Gastroesophageal sphincter (tissue), 4 donors: Measurements from ENCODE around the gene S1PR2. TPM values are rescaled to one million over a fixed set of nuclear protein-coding genes. Genes with fewer than 3 reads are reported as not detected.

ENCODE experiments used
- ATAC-seq: fragments of 150-250 bp; one replicate; pipeline ENCODE4 v1.9.1; 2016; ENCODE audit warnings: mild to moderate bottlenecking, moderate library complexity
- H3K27ac ChIP-seq, 4 donors: fragments of 200-600 bp; sonication (generic) in 3 of 4; 1 replicate in 3 of 4; 2 replicates in 1 of 4; pipeline ENCODE4 v1.5.1; 2016 to 2019
- H3K27me3 ChIP-seq: fragments of 200-600 bp; sonication (generic); one replicate; pipeline ENCODE4 v1.5.1; 2019
- H3K36me3 ChIP-seq, 2 donors: fragments of 200-600 bp; sonication (generic); one replicate each; pipeline ENCODE4 v1.5.1; 2019; ENCODE audit warnings: control low read depth in 1 of 2
- H3K4me1 ChIP-seq, 3 donors: fragments of 200-600 bp; sonication (generic); 1 replicate in 2 of 3; 2 replicates in 1 of 3; pipeline ENCODE4 v1.5.1; 2016 to 2019; ENCODE audit warnings: control low read depth in 2 of 3
- H3K4me3 ChIP-seq, 2 donors: fragments of 200-600 bp; sonication (generic); one replicate each; pipeline ENCODE4 v1.5.1; 2019; ENCODE audit warnings: mild to moderate bottlenecking in 1 of 2, moderate library complexity in 1 of 2
- H3K9me3 ChIP-seq, 3 donors: fragments of 200-600 bp; sonication (generic); one replicate each; pipeline ENCODE4 v1.5.1; 2017 to 2019; ENCODE audit warnings: control low read depth in 2 of 3
- CTCF ChIP-seq, 4 experiments: fragments of 200-600 bp in 2 of 4; fragments of 450-650 bp in 2 of 4; sonication (generic) in 1 of 4; IDR thresholded peaks; one replicate each; pipeline ENCODE4 v1.5.1; 2017 to 2019; ENCODE audit warnings: antibody characterized with exemption in 4 of 4, mild to moderate bottlenecking in 2 of 4, moderate library complexity in 2 of 4
- EP300 ChIP-seq: sonication (generic); formaldehyde crosslinking; IDR thresholded peaks from one replicate; pipeline ENCODE4 v1.6.1; 2017; ENCODE audit warnings: antibody characterized with exemption, mild to moderate bottlenecking
- POLR2A ChIP-seq, 2 donors: fragments of 450-650 bp; IDR thresholded peaks; one replicate each; pipeline ENCODE4 v1.6.1; 2017; ENCODE audit warnings: antibody characterized with exemption in 2 of 2, mild to moderate bottlenecking in 2 of 2, moderate library complexity in 1 of 2
- POLR2AphosphoS5 ChIP-seq: sonication (generic); formaldehyde crosslinking; IDR thresholded peaks from one replicate; pipeline ENCODE4 v1.6.1; 2017; ENCODE audit warnings: antibody characterized with exemption
- WGBS, 2 donors: methylation state at CpG; one replicate each; pipeline ENCODE4 v1.1.5; 2018; ENCODE audit warnings: low coverage in 1 of 2; 5-methylcytosine and 5-hydroxymethylcytosine counted together
- total RNA-seq, 4 donors: library from RNA; depleted of rRNA; stranded (reverse); fragments of >200 nt; gene quantifications; one replicate each; pipeline ENCODE4 v1.1.0, GENCODE V29; 2016

Gene S1PR2
- total RNA-seq, result 10 to 100 TPM in 3 of 4 donors, 1 to 10 TPM in 1; 7.5 to 24.5 (median 16.7) TPM

- Histone ChIP-seq H3K36me3 (no peaks in the 10 kb centered on the region), H3K27me3 (no peaks in the 10 kb centered on the region), H3K4me1 (peaks cover 0 to 60% (median 8%) of the 10 kb centered on the region in 3 donors), H3K9me3 (no peaks in the 10 kb centered on the region), H3K4me3 (peak within 1 kb of the TSS; percentile 82 to 97), H3K27ac (peak within 1 kb of the TSS; percentile 62 to 92 (median 86))
- WGBS, 2 donors, result 0% methylated on average over 1 of the region's 73 CpGs; no CpG with 5 or more reads in 1 of the 2 donors
- ATAC-seq, result peak; percentile 57
- TF ChIP-seq POLR2AphosphoS5 (peak; percentile 28), CTCF (IDR thresholded peaks at IDR 0.05) (no peak), POLR2A (IDR thresholded peaks at IDR 0.05) (peak; percentile 53 to 62)
Observed at GRCh38 chr19:10230861-10231611, at the start of gene S1PR2. S1PR2 (minus strand) TSS chr19:10231331; CDS start chr19:10224905, 6,426 bp downstream.

DNA sequence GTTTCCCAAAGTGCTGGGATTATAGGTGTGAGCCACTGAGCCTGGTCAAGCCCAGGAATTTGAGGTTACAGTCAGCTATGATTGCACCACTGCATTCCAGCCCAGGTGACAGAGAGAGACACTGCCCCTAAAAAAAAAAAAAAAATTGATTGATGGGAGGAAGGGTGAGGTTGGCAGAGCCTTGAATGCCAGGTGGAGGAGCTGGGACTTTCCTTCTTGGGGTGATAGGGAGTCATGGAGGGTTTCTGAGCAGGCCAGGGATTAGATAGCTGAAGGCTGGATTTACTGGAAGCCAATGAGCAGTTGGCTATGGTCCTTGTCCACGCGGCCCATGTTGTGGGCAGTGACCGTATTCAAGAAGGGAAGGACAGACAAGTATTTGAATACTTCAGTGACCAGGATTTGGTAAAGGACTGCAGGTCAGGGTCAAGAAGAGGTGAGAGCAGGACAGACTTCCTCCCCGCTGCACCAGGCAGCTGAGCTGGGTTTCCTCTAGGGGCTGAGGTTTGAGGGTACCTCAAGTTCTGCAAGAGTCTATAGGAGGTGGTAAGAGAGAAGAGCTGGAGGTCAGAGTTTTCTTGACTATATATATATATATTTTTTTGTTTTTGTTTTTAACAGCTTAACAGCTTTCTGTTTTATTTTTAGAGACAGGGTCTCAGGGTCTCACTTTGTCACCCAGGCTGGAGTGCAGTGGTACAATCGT lies 48.8 kb upstream of the S1PR2 start:
- WGBS, 2 donors, result 70 to 71% methylated on average over 1 to 5 of the region's 5 CpGs
- Histone ChIP-seq H3K27me3 (peaks cover 36% of the 10 kb centered on the region), H3K4me3 (no peak overlapping the region), H3K36me3 (peaks cover 0 to 39% of the 10 kb centered on the region in 2 donors), H3K27ac (no peak overlapping the region), H3K4me1 (no peaks in the 10 kb centered on the region), H3K9me3 (no peaks in the 10 kb centered on the region)
- TF ChIP-seq EP300 (no peak), POLR2AphosphoS5 (no peak), CTCF (IDR thresholded peaks at IDR 0.05) (no peak), POLR2A (IDR thresholded peaks at IDR 0.05) (no peak)
- no peak for ATAC-seq

DNA sequence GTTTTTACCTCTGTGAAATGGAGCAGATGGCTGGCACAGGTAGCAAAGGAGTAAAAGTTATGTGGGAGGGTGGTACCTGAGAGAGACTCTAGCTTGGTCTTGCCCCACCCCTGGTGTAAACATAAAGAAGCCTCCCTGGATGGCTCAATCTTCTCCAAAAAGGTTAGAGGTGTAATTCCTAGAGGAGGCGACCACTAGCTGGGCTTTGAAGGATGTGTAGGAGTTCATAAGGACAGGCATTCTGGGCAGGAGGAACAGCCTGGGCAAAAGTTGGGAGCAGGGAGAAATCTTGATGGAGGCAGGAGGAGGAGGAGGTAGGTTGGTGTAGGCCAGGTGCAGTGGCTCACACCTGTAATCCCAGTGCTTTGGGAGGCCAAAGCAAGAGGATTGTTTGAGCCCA lies 47.8 kb upstream of the S1PR2 start:
- no peak overlapping the region for H3K4me3 ChIP-seq
- ATAC-seq, result no peak
- WGBS, 2 donors, result 100% methylated on average over 1 of the region's 1 CpG; no CpG with 5 or more reads in 1 of the 2 donors

GRCh38 chr19:10277795-10278589 lies 46.9 kb upstream of the S1PR2 start:
- ATAC-seq, result no peak
- Histone ChIP-seq H3K4me1 (no peaks in the 10 kb centered on the region), H3K9me3 (no peaks in the 10 kb centered on the region), H3K27me3 (peaks cover 26% of the 10 kb centered on the region), H3K4me3 (no peak overlapping the region), H3K36me3 (peaks cover 0 to 25% of the 10 kb centered on the region in 2 donors), H3K27ac (no peak overlapping the region)
- no peak for TF ChIP-seq EP300
- TF ChIP-seq POLR2A (IDR thresholded peaks at IDR 0.05), result no peak
- TF ChIP-seq CTCF (IDR thresholded peaks at IDR 0.05), result no peak
- no peak for TF ChIP-seq POLR2AphosphoS5
- WGBS, 2 donors, result 80 to 92% methylated on average over 4 to 7 of the region's 9 CpGs

More for the DNA sequence above, 47.8 kb upstream of the S1PR2 start:
- peaks cover 35% of the 10 kb centered on the region for H3K27me3 ChIP-seq
- no peaks in the 10 kb centered on the region for H3K4me1 ChIP-seq
- H3K27ac ChIP-seq, result no peak overlapping the region
- H3K9me3 ChIP-seq, result no peaks in the 10 kb centered on the region
- TF ChIP-seq CTCF (IDR thresholded peaks at IDR 0.05) (no peak), POLR2A (IDR thresholded peaks at IDR 0.05) (no peak), EP300 (no peak), POLR2AphosphoS5 (no peak)
- H3K36me3 ChIP-seq, result peaks cover 0 to 34% of the 10 kb centered on the region in 2 donors
